ENCODE data around the gene ZC3H13. TPM values are rescaled to one million over a fixed set of nuclear protein-coding genes. Genes with fewer than 3 reads are reported as not detected.

The ZC3H13 gene
- total and polyA plus RNA-seq, 2 of the 8 experiments (the other 6 are each of a cell fraction or from before 2014, with no cell fraction given): 5.1 to 57.8 TPM

DNA sequence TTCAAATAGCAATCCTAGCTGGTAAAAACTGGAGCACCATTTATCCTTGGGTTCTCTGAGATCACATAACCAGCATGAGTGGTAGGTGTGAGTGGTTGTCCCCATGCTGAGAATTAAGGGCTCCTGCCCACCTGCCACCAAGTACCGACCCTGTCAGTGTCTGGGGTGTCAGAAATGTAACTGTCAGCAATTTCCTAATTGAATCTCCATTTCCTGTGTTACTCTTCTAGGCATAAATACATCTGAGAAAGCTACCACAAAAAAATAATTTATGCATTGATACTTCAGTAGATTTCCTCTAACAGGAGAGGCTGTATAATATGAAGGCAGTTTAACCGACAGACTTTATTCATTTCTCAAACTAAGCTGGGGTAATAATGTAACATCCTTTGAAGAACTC is 27.2 kb upstream of the ZC3H13 start (continued):
- TF ChIP-seq, protein P1, sequence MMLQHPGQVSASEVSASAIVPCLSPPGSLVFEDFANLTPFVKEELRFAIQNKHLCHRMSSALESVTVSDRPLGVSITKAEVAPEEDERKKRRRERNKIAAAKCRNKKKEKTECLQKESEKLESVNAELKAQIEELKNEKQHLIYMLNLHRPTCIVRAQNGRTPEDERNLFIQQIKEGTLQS (IDR thresholded peaks at IDR 0.05; ENCODE audit: insufficient read depth, low read depth, low read length): no peak
- TF ChIP-seq USF2 (IDR thresholded peaks at IDR 0.05; ENCODE audit: low read length) (no peak), RBBP5 (IDR thresholded peaks at IDR 0.05; ENCODE audit: borderline replicate concordance, low read depth, low read length) (no peak), TAF7 (optimal IDR thresholded peaks at IDR 0.05; ENCODE audit: borderline replicate concordance, low read depth, low read length) (no peak)

All from H1 (cell line).